IPS-18c (cell line): ENCODE measurements around the gene CEP63.
A peak's percentile ranks its signal among the peaks of the same experiment; 100 is the strongest.

Experiments
- H3K4me3 ChIP-seq: 2 replicates; pipeline ENCODE4 v1.7.0; 2013; ENCODE audit warnings: low read depth, mild to moderate bottlenecking, low read length, moderate library complexity; ENCODE audit not compliant: insufficient read depth
- H3K9me3 ChIP-seq: one replicate; pipeline ENCODE4 v1.6.1; 2013; ENCODE audit warnings: mild to moderate bottlenecking, low read length, moderate library complexity; ENCODE audit not compliant: control insufficient read depth, insufficient read depth

Gene CEP63

GRCh38 chr3:134486577-134487041 lies 752 bp downstream of the CEP63 start:
- Histone ChIP-seq H3K4me3 (peak overlapping the region; percentile 86), H3K9me3 (no peaks in the 10 kb centered on the region)

DNA sequence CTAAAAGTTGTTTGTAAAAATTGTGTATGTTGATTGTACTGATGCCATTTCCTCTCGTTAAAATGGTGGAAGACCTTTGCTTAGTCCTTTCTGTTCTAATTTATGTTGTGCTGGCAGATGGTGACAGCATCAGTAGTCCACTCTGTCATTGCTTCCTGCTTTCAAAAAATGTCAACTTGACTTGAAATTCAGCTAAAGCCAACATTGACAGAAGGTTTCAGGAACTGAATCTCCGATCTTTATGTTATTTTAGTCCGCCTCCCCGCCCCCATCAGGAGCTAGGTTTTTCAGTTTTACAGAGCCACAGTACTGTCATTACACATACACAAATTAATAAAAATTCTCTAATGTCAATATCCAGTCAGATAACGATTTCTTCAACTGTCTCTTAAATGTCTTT lies 1.5 kb downstream of the CEP63 start:
- no peaks in the 10 kb centered on the region for H3K9me3 ChIP-seq
- no peak overlapping the region for H3K4me3 ChIP-seq

- Histone ChIP-seq H3K4me3 (no peak overlapping the region), H3K9me3 (peaks cover 2% of the 10 kb centered on the region)
Measured at GRCh38 chr3:134494495-134494894, 8.6 kb downstream of the CEP63 start.

DNA sequence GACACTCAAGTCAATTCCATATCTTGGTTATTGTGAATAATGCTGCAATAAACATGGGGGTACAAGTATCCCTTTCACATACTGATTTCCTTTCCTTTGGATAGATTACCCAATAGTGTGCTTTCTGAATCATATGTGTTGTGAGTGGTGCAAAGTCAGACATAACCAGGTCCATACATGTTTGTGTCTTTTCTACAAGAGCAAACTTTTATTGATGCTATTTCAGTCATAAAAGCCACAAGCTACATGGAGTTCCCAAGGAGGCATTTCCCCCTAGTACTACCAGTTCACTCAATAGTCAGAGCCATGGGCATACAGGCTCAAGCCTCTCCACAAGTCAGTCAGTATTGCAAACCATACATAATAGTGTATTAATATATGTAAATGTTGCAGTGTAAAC lies 10.1 kb downstream of the CEP63 start:
- Histone ChIP-seq H3K9me3 (peaks cover 2% of the 10 kb centered on the region), H3K4me3 (no peak overlapping the region)

GRCh38 chr3:134496471-134497071 lies 10.7 kb downstream of the CEP63 start:
- Histone ChIP-seq H3K9me3 (peaks cover 2% of the 10 kb centered on the region), H3K4me3 (no peak overlapping the region)

- Histone ChIP-seq H3K4me3 (no peak overlapping the region), H3K9me3 (peaks cover 2% of the 10 kb centered on the region)
Measured at GRCh38 chr3:134503266-134503665, 17.4 kb downstream of the CEP63 start.

DNA sequence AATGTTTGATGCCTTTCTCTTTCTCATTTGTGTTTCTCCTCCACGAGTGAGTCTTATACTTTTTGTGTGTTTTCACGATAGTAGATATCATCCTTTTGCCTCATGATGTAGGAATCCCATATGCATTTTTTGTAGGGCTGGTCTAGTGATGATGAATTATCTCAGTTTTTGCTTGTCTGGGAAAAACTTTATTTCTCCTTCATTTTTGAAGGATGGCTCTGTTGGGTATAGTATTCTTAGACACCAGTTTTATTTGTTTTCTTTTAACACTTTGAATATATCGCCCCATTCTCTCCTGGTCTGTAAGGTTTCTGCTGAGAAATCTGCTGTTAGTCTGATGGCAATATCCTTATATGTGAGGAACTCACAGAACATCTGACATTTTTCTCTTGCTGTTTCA lies 18.3 kb downstream of the CEP63 start:
- Histone ChIP-seq H3K4me3 (no peak overlapping the region), H3K9me3 (no peaks in the 10 kb centered on the region)

DNA sequence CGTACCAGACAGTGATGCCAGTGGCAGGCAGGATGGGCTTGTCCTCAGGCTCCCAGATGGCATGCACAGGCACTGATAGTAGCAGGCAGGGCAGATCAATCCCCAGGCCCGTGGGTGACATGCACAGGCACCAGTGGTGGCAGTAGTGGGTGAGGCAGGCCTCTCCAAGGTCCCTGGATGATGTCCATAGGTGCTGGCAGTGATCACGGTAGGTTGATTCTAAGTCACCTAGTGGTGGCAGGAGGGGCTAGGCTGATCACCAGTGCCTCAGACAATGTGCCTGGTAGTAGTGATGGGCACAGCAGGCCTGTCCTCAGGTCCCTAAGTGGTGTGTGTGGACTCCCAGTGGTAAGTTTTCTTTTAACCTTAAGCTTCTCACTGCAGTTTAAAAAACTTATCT lies 19.6 kb downstream of the CEP63 start:
- no peak overlapping the region for H3K4me3 ChIP-seq
- no peaks in the 10 kb centered on the region for H3K9me3 ChIP-seq

DNA sequence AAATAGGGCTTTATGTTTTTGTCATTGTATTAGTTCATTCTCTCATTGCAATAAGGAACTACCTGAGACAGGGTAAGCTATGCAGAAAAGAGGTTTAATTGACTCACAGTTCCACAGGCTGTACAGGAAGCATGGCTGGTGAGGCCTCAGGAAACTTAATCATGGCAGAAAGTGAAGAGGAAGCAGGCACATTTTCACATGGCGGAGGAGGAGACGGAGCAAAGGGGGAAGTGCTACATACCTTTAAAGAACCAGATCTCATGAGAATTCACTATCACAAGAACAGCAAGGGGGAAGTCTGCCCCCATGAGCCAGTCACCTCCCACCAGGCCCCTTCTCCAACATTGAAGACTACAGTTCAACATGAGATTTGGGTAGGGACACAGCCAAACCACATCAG lies 25.6 kb downstream of the CEP63 start:
- H3K4me3 ChIP-seq: no peak overlapping the region
- no peaks in the 10 kb centered on the region for H3K9me3 ChIP-seq

GRCh38 chr3:134516905-134517304 lies 31.0 kb downstream of the CEP63 start:
- no peak overlapping the region for H3K4me3 ChIP-seq
- H3K9me3 ChIP-seq: no peaks in the 10 kb centered on the region

DNA sequence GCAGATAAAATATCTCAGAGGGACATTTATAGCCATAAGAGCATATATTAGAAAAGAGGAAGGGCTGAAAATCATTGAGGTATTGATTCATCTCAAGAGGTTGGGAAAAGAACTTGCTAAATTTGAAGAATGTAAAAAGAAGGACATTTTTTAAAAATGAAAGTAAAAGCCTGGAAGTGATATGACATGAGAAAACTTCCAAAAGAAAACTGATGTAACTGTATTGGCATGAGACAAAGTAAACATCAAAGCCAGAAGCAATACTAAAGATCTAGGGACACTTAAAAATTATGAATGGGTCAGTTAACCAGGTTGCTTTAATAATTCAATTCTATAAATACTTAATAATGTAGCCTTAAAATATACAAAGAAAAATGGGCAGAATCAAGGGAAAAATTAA lies 31.9 kb downstream of the CEP63 start:
- Histone ChIP-seq H3K4me3 (no peak overlapping the region), H3K9me3 (no peaks in the 10 kb centered on the region)

DNA sequence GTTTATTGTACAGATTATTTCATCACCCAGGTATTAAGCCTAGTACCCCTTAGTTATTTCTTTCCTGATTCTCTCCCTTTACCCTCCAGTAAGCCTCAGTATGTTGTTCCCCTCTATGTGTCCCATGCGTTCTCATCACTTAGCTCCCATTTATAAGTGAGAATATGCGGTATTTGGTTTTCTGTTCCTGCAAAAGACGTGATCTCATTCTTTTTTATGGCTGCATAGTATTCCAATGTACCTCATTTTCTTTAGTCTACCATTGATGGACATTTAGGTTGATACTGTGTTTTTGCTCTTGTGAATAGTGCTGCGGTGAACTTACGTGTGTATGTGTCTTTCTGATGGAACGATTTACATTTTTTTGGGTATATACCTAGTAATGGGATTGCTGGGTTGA lies 36.7 kb downstream of the CEP63 start:
- Histone ChIP-seq H3K9me3 (peaks cover 2% of the 10 kb centered on the region), H3K4me3 (no peak overlapping the region)

DNA sequence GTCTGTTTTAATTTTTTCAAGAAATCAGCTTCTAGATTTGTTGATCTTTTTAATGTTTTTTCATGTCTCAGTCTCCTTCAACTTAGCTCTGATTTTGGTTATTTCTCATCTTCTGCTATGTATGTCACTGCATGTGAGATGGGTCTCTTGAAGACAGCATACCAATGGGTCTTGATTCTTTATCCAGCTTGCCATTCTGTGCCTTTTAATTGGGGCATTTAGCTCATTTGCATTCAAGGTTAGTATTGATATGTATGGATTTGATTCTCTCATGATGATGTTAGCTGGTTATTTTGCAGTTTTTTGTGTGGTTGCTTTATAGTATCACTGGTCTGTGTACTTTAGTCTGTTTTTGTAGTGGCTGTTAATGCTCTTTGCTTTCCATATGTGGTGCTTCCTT lies 39.4 kb downstream of the CEP63 start:
- Histone ChIP-seq H3K9me3 (peaks cover 2% of the 10 kb centered on the region), H3K4me3 (no peak overlapping the region)

DNA sequence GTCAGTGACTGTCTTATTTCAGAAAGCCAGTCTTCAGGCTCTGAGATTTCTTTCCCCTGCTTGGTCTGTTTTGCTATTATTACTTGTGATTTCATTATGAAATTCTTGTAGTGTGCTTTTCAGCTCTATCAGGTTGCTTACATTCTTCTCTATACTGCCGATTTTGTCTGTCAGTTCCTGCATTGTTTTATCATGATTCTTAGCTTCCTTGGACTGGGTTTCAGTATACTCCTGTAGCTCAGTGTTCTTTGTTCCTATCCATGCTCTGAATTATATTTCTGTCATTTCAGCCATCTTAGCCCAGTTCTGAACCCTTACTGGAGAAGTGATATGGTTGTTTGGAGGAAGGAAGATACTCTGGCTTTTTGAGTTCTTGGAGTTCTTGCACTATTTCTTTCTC lies 40.5 kb downstream of the CEP63 start:
- H3K4me3 ChIP-seq: no peak overlapping the region
- H3K9me3 ChIP-seq: peaks cover 2% of the 10 kb centered on the region

DNA sequence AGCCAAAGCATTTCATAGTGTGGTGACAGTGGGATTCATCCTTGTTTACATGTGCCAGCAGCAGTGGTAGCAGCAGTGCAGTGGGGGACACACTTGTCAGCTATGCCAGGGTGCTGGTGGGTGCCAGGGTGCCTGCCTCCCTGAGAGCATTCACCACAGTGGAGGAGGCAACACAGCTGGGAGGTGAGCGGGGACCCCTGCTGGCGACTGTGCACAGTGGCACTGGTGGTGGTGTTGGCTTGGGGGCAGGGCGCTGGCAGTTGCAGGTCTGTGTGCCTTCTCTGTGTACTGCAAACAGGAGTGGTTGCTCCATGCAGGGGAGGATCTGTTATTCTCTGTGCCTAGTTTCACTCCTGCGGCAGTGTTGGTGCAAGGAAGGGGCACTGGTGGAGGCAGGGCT lies 41.2 kb downstream of the CEP63 start:
- peaks cover 2% of the 10 kb centered on the region for H3K9me3 ChIP-seq
- H3K4me3 ChIP-seq: no peak overlapping the region

DNA sequence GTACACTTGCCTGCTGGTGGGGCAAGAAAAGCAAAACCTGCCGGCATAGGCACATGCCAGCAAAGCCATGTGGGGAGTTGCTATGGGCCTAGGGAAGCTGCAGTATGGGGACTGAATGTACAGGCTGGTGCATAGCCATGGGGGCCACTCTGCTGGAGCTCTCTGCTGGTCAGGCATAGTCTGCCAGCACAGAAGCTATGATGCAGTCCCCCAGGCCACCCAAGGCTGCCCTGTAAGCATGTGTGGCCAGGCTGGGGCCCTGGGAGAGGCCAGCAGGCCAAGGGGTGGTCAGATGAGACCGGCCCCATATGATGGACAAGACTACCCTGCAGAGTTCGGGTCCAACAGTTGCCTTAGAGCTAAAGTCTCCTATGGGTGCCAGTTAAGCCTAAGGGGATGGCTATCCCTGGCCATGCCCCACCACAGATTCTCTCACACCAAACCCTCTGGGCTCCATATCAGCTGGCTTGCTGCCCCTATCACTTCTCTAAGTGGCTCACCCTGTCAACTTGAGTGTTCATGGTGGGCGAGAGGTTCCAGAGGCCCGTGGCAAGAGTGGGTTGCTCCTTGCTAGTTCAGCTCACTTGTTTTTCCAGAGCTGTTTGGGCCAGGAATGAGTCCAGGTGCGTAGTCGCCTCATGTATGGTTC lies 41.8 kb downstream of the CEP63 start:
- peaks cover 2% of the 10 kb centered on the region for H3K9me3 ChIP-seq
- no peak overlapping the region for H3K4me3 ChIP-seq

GRCh38 chr3:134533493-134533892 lies 47.6 kb downstream of the CEP63 start:
- no peaks in the 10 kb centered on the region for H3K9me3 ChIP-seq
- no peak overlapping the region for H3K4me3 ChIP-seq

- Histone ChIP-seq H3K4me3 (no peak overlapping the region), H3K9me3 (no peaks in the 10 kb centered on the region)
Measured at GRCh38 chr3:134535186-134535970, 49.5 kb downstream of the CEP63 start.
